Stimulated activated CD4-positive, alpha-beta T cell treated with anti-CD3 and anti-CD28 coated beads, Interleukin-15, amount 100 ng/mL, for 1 hour (primary cell): ENCODE measurements around the gene ACTL10.
"Not testable (repeated sequence)": the region's sequence is repeated elsewhere in the genome, so short reads cannot be mapped to it uniquely, and the experiment has no call there.

Experiments used
- DNase-seq, 2 donors: peaks; one replicate each; pipeline ENCODE4 v3.0.0-alpha.2; 2020; ENCODE audit warnings: low read depth in 1 of 2, low spot score in 1 of 2

The ACTL10 gene

DNA sequence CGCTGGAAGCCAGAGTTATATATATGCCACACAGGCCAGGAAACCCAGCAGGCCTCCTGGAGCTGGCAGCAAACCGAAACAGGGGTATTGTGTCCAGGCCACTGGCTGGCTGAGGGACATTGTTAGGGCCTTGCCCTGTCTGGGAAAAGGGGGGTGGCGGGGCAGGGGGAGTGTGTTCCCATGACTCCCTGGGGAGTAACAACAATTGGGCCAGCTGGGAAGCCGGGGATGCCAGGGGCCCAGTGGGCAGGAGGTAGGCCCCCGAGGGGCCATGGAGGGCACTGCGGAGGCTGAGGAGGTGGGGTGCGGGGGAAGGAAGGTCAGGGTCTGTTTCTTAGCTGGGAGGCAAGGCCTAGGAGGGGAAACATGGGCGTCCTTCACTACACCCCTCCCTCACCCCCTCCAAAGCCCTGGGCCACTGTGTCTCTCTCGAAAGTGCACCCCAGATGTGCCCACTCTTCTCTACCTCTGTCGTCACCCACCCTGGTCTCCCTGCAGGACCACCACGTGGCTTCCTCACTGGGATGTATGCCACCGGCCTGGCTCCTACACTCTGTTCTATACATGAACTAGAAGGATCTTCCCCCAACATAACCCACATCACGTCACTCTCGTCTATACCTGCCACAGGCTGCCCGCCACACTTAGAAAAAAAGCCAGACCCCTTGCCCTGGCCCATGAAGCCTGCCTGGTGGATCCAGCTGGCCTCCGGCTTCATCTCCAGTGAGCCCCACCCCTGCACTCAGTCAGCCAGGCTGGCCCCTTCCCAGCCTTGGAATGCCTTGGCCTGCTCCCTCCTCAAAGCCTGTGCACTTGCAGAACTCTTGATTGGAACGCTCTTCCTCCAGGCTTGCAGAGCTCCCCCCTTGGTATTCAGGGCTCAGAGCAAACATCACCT lies 27.2 kb downstream of the ACTL10 start:
- no peak for DNase-seq

DNA sequence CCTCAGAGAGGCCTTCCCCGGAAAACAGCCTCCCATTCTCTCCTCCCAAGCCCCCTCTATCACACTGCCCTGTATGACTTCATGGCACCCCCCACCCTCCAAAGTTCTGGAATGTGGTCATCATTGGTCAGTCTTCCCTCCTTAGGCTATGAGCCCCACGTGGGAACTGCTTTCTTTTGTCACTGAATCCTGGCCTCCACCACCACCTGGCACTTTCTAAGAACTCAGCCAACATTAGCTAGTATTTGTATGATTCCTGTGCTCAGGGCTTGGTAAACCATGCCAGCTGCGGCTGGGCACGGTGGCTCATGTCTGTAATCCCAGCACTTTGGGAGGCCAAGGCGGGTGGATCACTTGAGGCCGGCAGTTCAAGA lies 27.9 kb downstream of the ACTL10 start:
- DNase-seq, result no peak

DNA sequence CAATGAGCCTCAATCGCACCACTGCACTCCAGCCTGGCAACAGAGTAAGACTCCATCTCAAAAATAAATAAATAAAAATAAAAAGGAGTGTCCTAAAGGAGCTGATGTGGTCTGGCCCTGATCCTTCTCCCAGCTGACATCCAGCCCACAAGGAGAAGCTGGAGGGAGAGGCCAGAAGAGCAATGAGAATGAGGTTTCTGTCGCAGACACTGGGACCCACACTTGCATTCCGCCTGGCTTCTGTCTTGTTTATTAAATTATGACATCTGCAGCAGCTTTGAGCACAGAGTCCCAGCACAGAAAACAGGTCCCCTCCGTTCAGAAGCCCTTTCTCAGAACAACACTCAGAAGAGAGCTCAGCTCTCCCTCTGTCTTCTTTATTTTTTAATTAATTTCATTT lies 29.7 kb downstream of the ACTL10 start:
- no peak for DNase-seq

DNA sequence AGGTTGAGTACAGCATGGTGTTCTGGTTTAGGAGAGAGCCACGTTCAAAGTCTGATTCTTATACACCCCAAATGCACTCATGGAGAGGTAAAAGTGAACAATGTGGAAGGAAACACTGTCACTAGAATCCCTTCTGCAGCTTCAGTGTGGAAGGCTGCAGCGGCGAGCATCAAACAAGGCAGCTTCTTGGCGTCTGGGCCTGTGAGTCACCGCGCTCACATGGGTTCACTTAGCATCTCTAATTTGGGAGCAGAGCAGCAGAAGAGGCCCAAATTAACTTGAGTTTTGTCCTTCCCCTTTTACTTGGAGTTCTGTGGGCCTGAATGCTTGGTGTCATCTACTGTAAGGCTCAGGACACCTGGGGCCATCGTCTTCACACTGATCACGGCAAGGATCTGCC lies 30.4 kb downstream of the ACTL10 start:
- no peak for DNase-seq

DNA sequence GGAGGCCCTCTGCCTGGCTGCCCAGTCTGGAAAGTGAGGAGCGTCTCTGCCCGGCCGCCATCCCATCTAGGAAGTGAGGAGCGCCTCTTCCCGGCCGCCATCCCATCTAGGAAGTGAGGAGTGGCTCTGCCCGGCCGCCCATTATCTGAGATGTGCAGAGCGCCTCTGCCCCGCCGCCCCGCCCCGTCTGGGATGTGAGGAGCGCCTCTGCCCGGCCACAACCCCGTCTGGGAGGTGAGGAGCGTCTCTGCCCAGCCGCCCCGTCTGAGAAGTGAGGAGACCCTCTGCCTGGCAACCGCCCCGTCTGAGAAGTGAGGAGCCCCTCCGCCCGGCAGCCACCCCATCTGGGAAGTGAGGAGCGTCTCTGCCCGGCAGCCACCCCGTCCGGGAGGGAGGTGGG lies 32.2 kb downstream of the ACTL10 start:
- not testable (repeated sequence) for DNase-seq

DNA sequence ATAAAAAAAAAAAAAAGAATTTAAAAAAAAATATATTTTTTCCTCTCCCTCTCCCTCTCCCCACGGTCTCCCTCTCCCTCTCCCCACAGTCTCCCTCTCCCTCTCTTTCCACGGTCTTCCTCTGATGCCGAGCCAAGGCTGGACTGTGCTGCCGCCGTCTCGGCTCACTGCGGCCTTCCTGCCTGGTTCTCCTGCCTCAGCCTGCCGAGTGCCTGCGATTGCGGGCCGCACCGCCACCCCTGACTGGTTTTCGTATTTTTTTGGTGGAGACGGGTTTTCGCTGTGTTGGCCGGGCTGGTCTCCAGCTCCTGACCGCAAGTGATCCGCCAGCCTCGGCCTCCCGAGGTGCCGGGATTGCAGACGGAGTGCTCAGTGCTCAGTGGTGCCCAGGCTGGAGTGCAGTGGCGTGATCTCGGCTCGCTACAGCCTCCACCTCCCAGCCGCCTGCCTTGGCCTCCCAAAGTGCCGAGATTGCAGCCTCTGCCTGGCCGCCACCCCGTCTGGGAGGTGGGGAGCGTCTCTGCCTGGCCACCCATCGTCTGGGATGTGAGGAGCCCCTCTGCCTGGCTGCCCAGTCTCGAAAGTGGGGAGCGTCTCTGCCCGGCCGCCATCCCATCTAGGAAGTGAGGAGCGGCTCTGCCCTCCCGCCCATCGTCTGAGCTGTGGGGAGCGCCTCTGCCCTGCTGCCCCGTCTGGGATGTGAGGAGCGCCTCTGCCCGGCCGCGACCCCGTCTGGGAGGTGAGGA lies 34.1 kb downstream of the ACTL10 start:
- not testable (repeated sequence) for DNase-seq

DNA sequence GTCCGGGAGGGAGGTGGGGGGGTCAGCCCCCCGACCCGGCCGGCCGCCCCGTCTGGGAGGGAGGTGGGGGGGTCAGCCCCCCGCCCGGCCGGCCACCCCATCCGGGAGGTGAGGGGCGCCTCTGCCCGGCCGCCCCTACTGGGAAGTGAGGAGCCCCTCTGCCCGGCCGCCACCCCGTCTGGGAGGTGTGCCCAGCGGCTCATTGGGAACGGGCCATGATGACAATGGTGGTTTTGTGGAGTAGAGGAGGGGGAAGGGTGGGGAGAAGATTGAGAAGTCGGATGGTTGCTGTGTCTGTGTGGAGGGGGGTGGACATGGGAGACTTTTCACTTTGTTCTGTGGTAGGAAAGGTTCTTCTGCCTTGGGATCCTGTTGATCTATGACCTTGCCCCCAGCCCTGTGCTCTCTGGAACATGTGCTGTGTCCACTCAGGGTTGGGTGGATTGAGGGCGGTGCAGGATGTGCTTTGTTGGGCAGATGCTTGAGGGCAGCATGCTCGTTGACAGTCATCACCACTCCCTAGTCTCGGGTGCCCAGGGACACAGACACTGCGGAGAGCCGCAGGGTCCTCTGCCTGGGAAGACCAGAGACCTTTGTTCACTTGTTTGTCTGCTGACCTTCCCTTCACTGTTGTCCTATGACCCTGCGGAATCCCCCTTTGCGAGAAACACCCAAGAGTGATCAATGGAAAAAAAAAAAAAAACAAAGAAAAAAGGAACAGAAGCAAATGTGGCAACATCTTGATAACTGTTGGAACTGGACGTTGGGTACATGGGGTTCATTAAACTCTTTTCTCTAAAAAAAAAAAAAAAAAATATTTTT lies 35.1 kb downstream of the ACTL10 start:
- DNase-seq, result no peak

DNA sequence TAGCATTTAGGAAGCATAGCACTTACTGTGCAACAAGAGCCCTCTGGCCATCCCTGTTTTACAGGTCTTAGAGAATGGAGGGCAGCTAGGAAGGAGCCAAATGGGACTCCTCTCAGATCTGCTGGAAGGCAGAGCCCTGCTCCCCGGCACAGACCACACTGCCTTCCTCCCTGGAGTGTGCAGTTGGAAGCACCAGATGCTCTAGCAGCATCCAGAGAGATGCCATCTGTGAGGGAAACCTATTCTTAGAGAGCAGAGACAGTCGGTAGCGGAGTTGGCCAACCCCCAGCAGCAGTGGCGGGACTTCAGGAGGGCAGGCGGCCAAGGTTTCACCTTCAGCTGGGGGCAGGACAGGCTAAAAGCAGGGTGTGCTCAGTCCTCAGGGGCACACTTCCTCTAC lies 36.1 kb downstream of the ACTL10 start:
- DNase-seq, result no peak

DNA sequence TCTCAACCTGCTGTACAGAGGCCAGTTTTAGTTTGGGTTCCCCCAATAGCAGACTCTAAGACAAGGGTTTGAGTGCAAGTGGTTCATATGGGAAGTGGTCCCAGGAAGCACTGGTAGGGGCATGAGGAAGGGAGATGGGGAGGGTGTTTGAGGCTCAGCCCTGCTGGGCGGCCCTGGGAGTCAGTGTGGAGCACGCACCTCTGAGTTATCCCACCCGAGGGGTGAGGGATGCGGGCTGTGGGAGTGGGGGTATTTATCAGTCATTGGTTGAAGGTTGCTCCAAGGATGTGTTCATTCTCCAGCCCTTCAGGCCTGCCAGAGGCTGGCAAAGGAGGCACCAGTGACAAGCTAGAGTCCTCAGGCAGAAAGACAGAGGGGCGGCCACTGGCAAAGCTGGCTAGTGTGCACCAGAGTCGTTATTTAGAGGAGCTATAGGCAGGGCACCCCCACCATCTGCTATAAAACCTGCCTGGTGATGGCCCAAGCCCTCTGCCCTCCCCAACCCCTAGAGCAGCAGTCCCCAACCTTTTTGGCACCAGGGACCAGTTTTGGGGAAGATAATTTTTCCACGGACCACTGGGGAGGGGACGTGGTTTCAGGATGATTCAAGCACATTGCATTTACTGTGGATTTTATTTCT lies 36.9 kb downstream of the ACTL10 start:
- DNase-seq, result no peak

DNA sequence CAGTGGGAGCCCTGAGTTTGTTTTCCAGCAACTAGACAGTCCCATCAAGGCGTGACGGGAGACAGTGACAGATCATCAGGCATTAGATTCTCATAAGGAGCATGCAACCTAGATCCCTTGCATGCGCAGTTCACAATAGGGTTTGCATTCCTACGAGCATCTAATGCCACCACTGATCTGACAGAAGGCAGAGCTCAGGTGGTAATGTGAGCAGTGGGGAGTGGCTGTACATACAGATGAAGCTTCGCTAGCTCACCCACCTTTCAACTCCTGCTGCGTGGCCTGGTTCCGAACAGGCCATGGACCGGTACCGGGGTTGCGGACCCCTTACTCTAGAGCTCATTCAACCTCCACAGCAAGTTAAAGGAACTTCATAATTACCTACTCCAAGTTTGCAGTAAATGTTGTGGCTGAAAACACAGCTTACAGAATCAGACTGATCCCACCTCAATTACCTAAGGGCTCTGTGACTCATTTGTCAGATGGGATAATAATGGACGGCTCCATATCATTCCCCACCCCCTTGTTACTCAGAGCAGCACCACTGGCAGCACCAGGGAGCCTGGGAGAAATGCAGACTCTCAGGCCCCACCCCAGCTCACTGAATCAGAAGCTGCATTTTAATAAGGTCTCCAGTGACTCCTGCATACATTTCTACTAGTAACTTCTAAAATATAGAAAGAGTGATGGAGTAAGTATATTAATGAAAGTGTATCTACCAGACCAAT lies 37.6 kb downstream of the ACTL10 start:
- no peak for DNase-seq

DNA sequence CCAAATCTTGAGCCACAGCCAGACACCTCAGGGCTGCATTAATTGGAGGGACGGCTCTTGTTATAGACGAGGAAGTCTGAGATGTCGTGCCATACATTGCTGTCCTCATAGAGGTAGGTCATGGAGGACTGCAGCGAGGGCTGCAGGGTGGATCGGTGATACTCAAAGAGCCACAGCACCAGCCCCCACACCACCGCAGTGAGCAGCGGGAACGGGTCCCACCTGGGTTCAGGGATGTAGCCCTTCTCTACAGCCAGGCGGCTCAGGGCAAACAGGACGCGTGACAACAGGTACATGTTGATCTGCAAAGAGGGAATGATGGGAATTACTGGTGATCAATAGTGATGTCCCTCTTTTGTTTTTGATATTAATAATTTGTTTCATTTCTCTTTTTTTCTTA lies 40.9 kb downstream of the ACTL10 start:
- DNase-seq, result no peak

DNA sequence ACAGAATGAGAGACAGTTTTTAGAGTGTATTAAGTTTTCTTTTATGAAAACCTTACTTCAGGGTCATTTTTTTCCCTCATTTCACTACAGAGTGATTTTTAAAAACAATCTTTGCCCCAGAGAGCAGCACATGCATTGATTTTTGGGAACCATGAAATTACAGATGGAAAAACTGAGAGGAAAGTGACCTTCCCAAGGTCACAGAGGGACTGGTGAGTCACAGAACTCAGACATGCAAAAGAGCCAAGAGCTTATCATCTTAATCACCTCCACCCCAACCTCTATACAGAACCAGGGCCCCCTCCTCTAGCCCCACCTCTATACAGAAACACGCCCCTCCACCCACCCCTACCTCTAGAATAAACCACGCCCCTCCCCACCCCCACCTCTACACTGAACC lies 42.7 kb downstream of the ACTL10 start:
- DNase-seq, result no peak

DNA sequence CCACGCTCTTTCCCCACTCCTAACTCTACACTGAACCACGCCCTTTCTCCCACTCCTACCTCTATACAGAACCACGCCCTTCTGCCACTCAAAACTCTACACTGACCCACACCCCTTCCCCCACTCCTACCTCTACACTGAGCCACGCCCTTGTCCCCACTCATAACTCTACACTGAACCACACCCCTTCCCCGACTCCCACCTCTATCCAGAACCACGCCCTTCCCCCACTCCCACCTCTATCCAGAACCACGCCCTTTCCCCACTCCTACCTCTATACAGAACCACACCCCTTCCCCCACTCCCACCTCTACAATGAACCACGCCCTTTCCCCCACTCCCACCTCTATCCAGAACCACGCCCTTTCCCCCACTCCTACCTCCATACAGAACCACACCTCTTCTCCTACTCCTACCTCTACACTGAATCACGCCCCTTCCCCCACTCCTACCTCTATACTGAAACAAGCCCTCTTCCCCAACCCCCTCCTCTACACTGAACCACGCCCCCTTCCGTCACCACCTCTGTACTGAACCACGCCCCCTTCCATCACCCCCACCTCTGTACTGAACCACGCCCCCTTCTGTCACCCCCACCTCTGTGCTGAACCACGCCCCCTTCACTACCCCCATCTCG lies 43.3 kb downstream of the ACTL10 start:
- no peak for DNase-seq

DNA sequence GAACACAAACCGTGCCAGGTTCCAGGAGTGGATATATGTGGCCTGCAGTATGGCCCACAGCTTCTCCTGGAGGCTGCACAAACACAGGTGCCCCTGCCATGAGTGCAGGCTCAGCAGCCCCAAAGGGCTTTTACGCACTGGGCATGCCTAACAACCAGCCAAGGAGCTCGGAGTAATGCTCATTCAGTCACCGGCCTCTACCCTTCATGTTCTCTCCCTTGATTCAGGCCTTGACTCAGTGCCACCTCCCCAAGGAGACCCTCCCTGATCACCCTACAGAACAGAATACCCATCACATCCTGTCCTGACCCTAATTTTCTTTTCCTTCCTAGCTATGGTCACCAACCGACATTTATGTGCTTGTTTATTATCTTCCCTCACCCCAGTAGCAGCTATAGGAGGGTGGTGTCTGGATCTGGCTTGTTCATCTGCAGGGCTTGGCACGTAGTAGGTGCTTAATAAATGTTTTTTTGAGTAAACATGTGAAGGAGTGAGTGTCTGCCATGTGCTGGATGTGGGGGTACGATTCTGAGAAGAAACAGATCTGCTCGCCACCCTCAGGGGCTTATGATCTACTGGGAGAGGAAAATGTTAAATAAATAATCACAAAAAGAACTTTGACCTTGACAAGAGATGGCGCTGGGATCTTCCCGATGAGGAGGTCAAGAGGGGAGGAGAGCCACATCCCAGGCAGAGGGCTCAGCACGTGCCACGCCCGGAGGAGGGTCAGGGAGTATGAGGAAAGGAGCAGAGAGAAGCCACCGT lies 44.1 kb downstream of the ACTL10 start:
- DNase-seq, result no peak

DNA sequence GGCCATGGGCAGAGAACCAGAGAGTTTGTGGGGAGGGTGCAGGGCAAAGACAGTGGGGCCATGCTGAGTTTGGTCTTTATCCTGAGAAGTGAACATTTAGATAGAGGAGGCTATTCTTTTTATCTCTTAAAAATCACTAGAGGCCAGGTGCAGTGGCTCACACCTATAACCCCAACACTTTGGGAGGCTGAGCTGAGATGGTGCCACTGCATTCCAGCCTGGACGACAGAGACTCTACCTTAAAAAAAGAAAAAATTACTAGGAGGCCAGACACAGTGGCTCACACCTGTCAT lies 44.6 kb downstream of the ACTL10 start:
- no peak for DNase-seq

DNA sequence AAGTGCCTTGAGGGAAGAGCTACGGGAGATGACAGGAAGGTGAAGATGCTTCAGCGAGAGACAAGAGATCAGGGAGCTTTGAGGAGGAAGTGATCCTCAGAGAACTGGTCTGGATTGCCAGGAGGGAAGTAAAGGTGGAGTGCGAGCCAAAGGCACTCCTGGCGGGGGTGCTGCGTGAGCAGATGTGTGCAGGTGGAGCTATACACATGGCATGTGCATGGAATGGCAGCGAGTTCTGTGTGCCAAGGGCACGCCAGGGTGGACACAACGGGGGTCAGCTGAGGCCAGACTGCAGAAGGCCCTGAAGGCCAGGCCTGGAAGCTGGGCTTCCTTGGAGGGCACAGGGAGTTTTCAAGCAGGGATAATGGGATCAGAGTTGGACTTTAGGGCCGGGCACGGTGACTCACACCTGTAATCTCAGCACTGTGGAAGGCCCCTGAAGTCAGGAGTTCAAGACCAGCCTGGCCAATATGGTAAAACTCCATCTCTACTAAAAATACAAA lies 47.2 kb downstream of the ACTL10 start:
- DNase-seq, result no peak

DNA sequence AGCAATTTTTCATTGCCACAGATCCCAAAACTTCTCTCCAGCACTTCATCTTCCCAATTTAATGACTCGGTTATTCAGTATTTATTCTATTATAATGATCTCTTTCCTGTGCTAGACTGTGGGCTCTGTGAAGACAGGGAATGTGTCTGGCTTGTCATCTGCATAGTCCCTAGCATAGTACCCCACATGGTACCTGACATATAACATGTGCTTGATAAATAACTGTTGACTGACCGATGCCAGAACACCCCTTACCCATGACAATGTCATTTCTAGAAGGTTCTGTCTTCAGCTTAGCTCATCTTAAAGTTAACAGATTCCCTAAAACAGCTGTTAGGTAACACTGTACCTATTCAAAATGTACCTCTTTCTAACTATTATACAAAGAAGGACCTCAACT lies 49.8 kb downstream of the ACTL10 start:
- no peak for DNase-seq
